AG04450 (cell line): Measurements from ENCODE around the gene CDH13. TPM values are rescaled to one million over a fixed set of nuclear protein-coding genes. Genes with fewer than 3 reads are reported as not detected.

ENCODE experiments used
- CTCF ChIA-PET: fragments of 300-600, 350-600 bp; formaldehyde crosslinking; extraction: SDS; loops from one replicate; lab custom pipeline; 2022; ENCODE audit warnings: antibody characterized with exemption, inconsistent platforms; lab: Charles Lee
- POLR2A ChIA-PET: fragments of 350-600 bp; formaldehyde crosslinking; extraction: SDS; loops from one replicate; lab custom pipeline; 2021; ENCODE audit warnings: antibody characterized with exemption, inconsistent platforms; lab: Yijun Ruan, JAX
- DNase-seq: peaks from one replicate; pipeline ENCODE4 v3.0.0-alpha.2; 2011; ENCODE audit warnings: low read depth, low spot score
- H3K27ac ChIP-seq: one replicate; pipeline ENCODE4 v1.5.1; 2012; ENCODE audit warnings: low read depth, low read length, control low read depth
- H3K27me3 ChIP-seq: one replicate; pipeline ENCODE4 v1.6.0; 2012; ENCODE audit warnings: low read length; ENCODE audit not compliant: control insufficient read depth, insufficient read depth
- H3K4me3 ChIP-seq: 2 replicates; pipeline ENCODE4 v1.5.1; 2011; ENCODE audit warnings: mild to moderate bottlenecking, low read depth, low read length, control low read depth
- H3K9me3 ChIP-seq: 2 replicates; pipeline ENCODE4 v1.5.1; 2012; ENCODE audit warnings: low read length; ENCODE audit not compliant: control insufficient read depth, insufficient read depth
- CTCF ChIP-seq: IDR thresholded peaks from 2 replicates; pipeline ENCODE4 v1.5.1; 2011; ENCODE audit warnings: low read depth, low read length, control low read depth, inconsistent platforms
- polyA plus RNA-seq: library from polyadenylated mRNA; depleted of rRNA; stranded (reverse); fragments of >200 nt; gene quantifications from 2 replicates; pipeline ENCODE4 v1.2.3, GENCODE V29; 2011

Gene CDH13
- polyA plus RNA-seq, 1 experiment: 55.0 TPM

GRCh38 chr16:83136419-83136818 lies 509.6 kb downstream of the CDH13 start:
- POLR2A ChIA-PET: no interaction called here
- no peak overlapping the region for H3K27ac ChIP-seq

GRCh38 chr16:83136924-83137323 lies 510.2 kb downstream of the CDH13 start:
- H3K27me3 ChIP-seq: no peaks in the 10 kb centered on the region
- no peak overlapping the region for H3K27ac ChIP-seq
- ChIA-PET POLR2A (no interaction called here), CTCF (no interaction called here)
- no peaks in the 10 kb centered on the region for H3K9me3 ChIP-seq
- no peak for DNase-seq
- TF ChIP-seq CTCF: no peak
- peak overlapping the region; percentile 54; the same call in 1 of the 2 replicates for H3K4me3 ChIP-seq

More at GRCh38 chr16:83136419-83136818, 509.6 kb downstream of the CDH13 start:
- no peak for DNase-seq
- CTCF ChIA-PET: no interaction called here
- Histone ChIP-seq H3K4me3 (no peak overlapping the region), H3K9me3 (no peaks in the 10 kb centered on the region), H3K27me3 (no peaks in the 10 kb centered on the region)
- TF ChIP-seq CTCF: no peak

GRCh38 chr16:83137326-83137781 lies 510.6 kb downstream of the CDH13 start:
- peak overlapping the region; percentile 61 for H3K27ac ChIP-seq
- peak overlapping the region; percentile 54 for H3K4me3 ChIP-seq
- peak; percentile 38 for DNase-seq
- ChIA-PET POLR2A (no interaction called here), CTCF (no interaction called here)
- TF ChIP-seq CTCF: no peak
- H3K9me3 ChIP-seq: no peaks in the 10 kb centered on the region
- no peaks in the 10 kb centered on the region for H3K27me3 ChIP-seq

- DNase-seq: no peak
- H3K9me3 ChIP-seq: no peaks in the 10 kb centered on the region
- POLR2A ChIA-PET: no interaction called here
- H3K27me3 ChIP-seq: no peaks in the 10 kb centered on the region
- CTCF ChIA-PET: interaction anchor here (0.6 to 0.8 kb wide), 2 partner anchors 25 to 169 kb away, joined by 3 read pairs; no protein-coding TSS in a partner anchor
- peak overlapping the region; percentile 61 for H3K27ac ChIP-seq
- TF ChIP-seq CTCF: no peak
- peak overlapping the region; percentile 54 for H3K4me3 ChIP-seq
Observed at GRCh38 chr16:83137894-83138293, 511.1 kb downstream of the CDH13 start.

- no peak overlapping the region for H3K27ac ChIP-seq
- H3K27me3 ChIP-seq: no peaks in the 10 kb centered on the region
- DNase-seq: no peak
- CTCF ChIA-PET: interaction anchor here (0.8 kb wide), 1 partner anchor 26 kb away, joined by 3 read pairs; no protein-coding TSS in a partner anchor
- TF ChIP-seq CTCF: no peak
- no peaks in the 10 kb centered on the region for H3K9me3 ChIP-seq
- H3K4me3 ChIP-seq: no peak overlapping the region
- POLR2A ChIA-PET: no interaction called here
Observed at GRCh38 chr16:83138512-83138911, 511.7 kb downstream of the CDH13 start.
